A549 (cell line): ENCODE measurements around the gene ODF4. TPM values are rescaled to one million over a fixed set of nuclear protein-coding genes. Genes with fewer than 3 reads are reported as not detected.
"Not testable (repeated sequence)": the region's sequence is repeated elsewhere in the genome, so short reads cannot be mapped to it uniquely, and the experiment has no call there.

Source experiments
- ATAC-seq, 2 experiments: fragments of 200-7000 bp in 1 of 2; fragments of >200 bp in 1 of 2; cut with Nextera tagmentation in 1 of 2; cut with Tn5 transposase in 1 of 2; 3 replicates each; pipeline versions ENCODE4 v1.8.0 to v1.9.1; 2018 to 2020; ENCODE audit warnings: mild to moderate bottlenecking in 1 of 2, moderate library complexity in 1 of 2
- CTCF ChIA-PET: fragments of 300-600 bp; sonication (Branson Sonifier 250); formaldehyde crosslinking; extraction: SDS; loops from one replicate; lab custom pipeline; 2021; ENCODE audit warnings: antibody characterized with exemption, inconsistent platforms; lab: Yijun Ruan, JAX
- POLR2A ChIA-PET: fragments of 350-600 bp; formaldehyde crosslinking; extraction: SDS; loops from one replicate; lab custom pipeline; 2021; ENCODE audit warnings: antibody characterized with exemption, inconsistent platforms; lab: Yijun Ruan, JAX
- DNase-seq, 2 experiments: peaks; one replicate each; pipeline versions ENCODE4 v3.0.0 to v3.0.0-alpha.2; 2011 to 2016; ENCODE audit warnings: low read depth in 1 of 2, low spot score in 1 of 2
- FAIRE-seq: peaks from 2 replicates; lab custom pipeline; 2011; peaks lifted over from hg19 to GRCh38; lab: Jason Lieb, UNC
- H3K27ac ChIP-seq, 2 experiments: fragments of >200 bp; sonication (Bioruptor Twin); formaldehyde crosslinking; 3 replicates each; pipeline ENCODE4 v1.5.1; 2016 to 2017
- H3K4me1 ChIP-seq: fragments of >200 bp; sonication (Bioruptor Twin); formaldehyde crosslinking; 3 replicates; pipeline ENCODE4 v1.6.1; 2016
- H3K4me2 ChIP-seq: fragments of >200 bp; sonication (Bioruptor Twin); formaldehyde crosslinking; 3 replicates; pipeline ENCODE4 v1.6.1; 2016
- H3K4me3 ChIP-seq: fragments of >200 bp; sonication (Bioruptor Twin); formaldehyde crosslinking; 3 replicates; pipeline ENCODE4 v1.5.1; 2016
- H3K9me3 ChIP-seq: fragments of >200 bp; sonication (Bioruptor Twin); formaldehyde crosslinking; 3 replicates; pipeline ENCODE4 v1.6.1; 2016
- CBX8 ChIP-seq: fragments of 200-600 bp; sonication (generic); IDR thresholded peaks from 2 replicates; pipeline ENCODE4 v1.6.1; 2016
- CEBPB ChIP-seq, 2 experiments: fragments of >200 bp in 1 of 2; sonication (Bioruptor Twin) in 1 of 2; formaldehyde crosslinking in 1 of 2; IDR thresholded peaks; 2 replicates each; pipeline ENCODE4 v1.6.1; 2012 to 2016
- CHD2 ChIP-seq: fragments of 150-350 bp; IDR thresholded peaks from 2 replicates; pipeline ENCODE4 v1.6.1; 2014; ENCODE audit warnings: low read length; ENCODE audit not compliant: partially characterized antibody
- CHD4 ChIP-seq: fragments of 200-600 bp; sonication (generic); IDR thresholded peaks from 2 replicates; pipeline ENCODE4 v1.6.1; 2016; ENCODE audit warnings: antibody characterized with exemption, mild to moderate bottlenecking, borderline replicate concordance
- FOSB ChIP-seq: fragments of 250-450 bp; sonication (Bioruptor Pico); IDR thresholded peaks from 2 replicates; pipeline ENCODE4 v1.5.0; 2020; ENCODE audit warnings: mild to moderate bottlenecking, moderate library complexity
- FOXS1 ChIP-seq: fragments of 250-450 bp; sonication (Bioruptor Pico); IDR thresholded peaks from 2 replicates; pipeline ENCODE4 v1.5.0; 2020; ENCODE audit warnings: mild to moderate bottlenecking, moderate library complexity
- HDAC2 ChIP-seq: fragments of 200-600 bp; sonication (generic); IDR thresholded peaks from 2 replicates; pipeline ENCODE4 v1.6.1; 2016
- HOXA7 ChIP-seq: fragments of 250-450 bp; sonication (Bioruptor Pico); IDR thresholded peaks from 2 replicates; pipeline ENCODE4 v1.5.0; 2020; ENCODE audit warnings: mild to moderate bottlenecking, moderate library complexity
- JUN ChIP-seq, 2 experiments: fragments of >200 bp; sonication (Bioruptor Twin); formaldehyde crosslinking; IDR thresholded peaks; 2 replicates in 1 of 2; 3 replicates in 1 of 2; pipeline ENCODE4 v1.6.1; 2016 to 2017
- MYC ChIP-seq: IDR thresholded peaks from 2 replicates; pipeline ENCODE4 v1.6.1; 2012; ENCODE audit warnings: mild to moderate bottlenecking, inconsistent platforms, low read length, improper control_type of control experiment, borderline replicate concordance
- NFE2L2 ChIP-seq: fragments of 150-350 bp; conservative IDR thresholded peaks from 2 replicates; pipeline ENCODE4 v1.6.1; 2014; ENCODE audit warnings: low read length
- PHF8 ChIP-seq: fragments of 200-600 bp; sonication (generic); IDR thresholded peaks from 2 replicates; pipeline ENCODE4 v1.6.1; 2016; ENCODE audit warnings: low read depth, mild to moderate bottlenecking, antibody characterized with exemption, moderate library complexity, borderline replicate concordance
- POLR2A ChIP-seq: IDR thresholded peaks from 2 replicates; pipeline ENCODE4 v1.6.1; 2012; ENCODE audit warnings: mild to moderate bottlenecking, low read length
- RAD21 ChIP-seq, 2 experiments: fragments of >200 bp in 1 of 2; sonication (Bioruptor Twin) in 1 of 2; formaldehyde crosslinking in 1 of 2; IDR thresholded peaks in 1 of 2; conservative IDR thresholded peaks in 1 of 2; 2 replicates in 1 of 2; 3 replicates in 1 of 2; pipeline ENCODE4 v1.6.1; 2012 to 2018; ENCODE audit warnings: inconsistent platforms in 1 of 2
- RARB ChIP-seq: fragments of 250-450 bp; sonication (Bioruptor Pico); IDR thresholded peaks from 2 replicates; pipeline ENCODE4 v1.8.0; 2021; ENCODE audit warnings: mild to moderate bottlenecking, moderate library complexity
- SMC3 ChIP-seq: fragments of >200 bp; sonication (Bioruptor Twin); formaldehyde crosslinking; IDR thresholded peaks from 3 replicates; pipeline ENCODE4 v1.6.1; 2018; ENCODE audit warnings: inconsistent platforms
- TFCP2L1 ChIP-seq: fragments of 250-450 bp; sonication (Bioruptor Pico); IDR thresholded peaks from 2 replicates; pipeline ENCODE4 v1.5.0; 2021; ENCODE audit warnings: mild to moderate bottlenecking
- WGBS: methylation state at CpG from one replicate; pipeline ENCODE4 v1.1.6; 2017; ENCODE audit errors: missing lambda C conversion rate; 5-methylcytosine and 5-hydroxymethylcytosine counted together
- polyA plus RNA-seq, 4 experiments: library from polyadenylated mRNA; depleted of rRNA in 3 of 4; stranded (reverse); fragments of >200 nt; fragmentation: RNase III in 1 of 4; extraction: RNeasy Plus Mini Kit Qiagen cat#74134 plus additional on column Dnase treatment in 1 of 4; gene quantifications; 2 replicates in 3 of 4; 3 replicates in 1 of 4; pipeline ENCODE4 v1.2.3, GENCODE V29; 2011 to 2017
- TF ChIP-seq, protein P1 (sequence below): IDR thresholded peaks from 2 replicates; pipeline ENCODE4 v1.6.1; 2012
- TF ChIP-seq, protein P2 (sequence below): fragments of 450-650 bp; IDR thresholded peaks from 2 replicates; pipeline ENCODE4 v1.6.1; 2014; ENCODE audit warnings: antibody characterized with exemption
- TF ChIP-seq, protein P3 (sequence below): fragments of >200 bp; sonication (Bioruptor Twin); formaldehyde crosslinking; IDR thresholded peaks from 2 replicates; pipeline ENCODE4 v1.6.1; 2016
- TF ChIP-seq, protein P4 (sequence below): fragments of >200 bp; sonication (Bioruptor Twin); formaldehyde crosslinking; IDR thresholded peaks from 3 replicates; pipeline ENCODE4 v1.5.1; 2016
- TF ChIP-seq, protein P5 (sequence below): IDR thresholded peaks from 2 replicates; pipeline ENCODE4 v1.6.1; 2012

Gene ODF4
- polyA plus RNA-seq, 2 of the 4 experiments (the other 2 are of a cell fraction) = not detected

DNA sequence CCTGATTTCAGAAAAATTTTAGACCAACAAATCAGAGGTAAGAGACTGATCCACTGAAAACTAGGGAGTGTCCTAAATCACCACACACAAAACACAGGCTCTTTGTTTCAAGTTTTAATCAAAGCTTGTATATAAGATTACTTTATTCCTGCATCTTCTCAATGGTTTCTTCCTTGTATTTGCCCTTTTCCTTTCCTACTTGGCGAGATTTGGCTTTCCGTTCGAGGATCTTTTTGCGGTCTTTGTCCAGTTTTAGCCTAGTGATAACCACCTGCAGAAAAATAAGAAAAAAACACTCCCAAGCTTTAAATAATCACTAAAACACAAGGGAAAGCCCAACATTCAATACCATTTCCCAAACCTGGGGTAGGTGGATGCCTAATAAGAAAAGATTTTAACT lies 37.8 kb downstream of the ODF4 start:
- POLR2A ChIA-PET = interaction anchor here (0.7 to 2.5 kb wide), 6 partner anchors 16 to 258 kb away, joined by 3 to 10 read pairs (median 4); partner anchors contain the start of genes CTC1, NDEL1 and PFAS
- DNase-seq (no peak), FAIRE-seq (no peak), ATAC-seq (no peak)
- peak overlapping the region; percentile 91 for H3K4me2 ChIP-seq
- peak overlapping the region in 1 of 2 experiments; percentile 93; a peak in 2 of 6 replicates for H3K27ac ChIP-seq
- H3K9me3 ChIP-seq = no peaks in the 10 kb centered on the region
- whole genome bisulfite sequencing = 87% methylated on average over 4 of the region's 4 CpGs
- CTCF ChIA-PET = interaction anchor here (0.6 to 2.2 kb wide), 14 partner anchors 12 to 388 kb away, joined by 3 to 6 read pairs (median 4); partner anchors contain the start of gene BORCS6
- no peak for TF ChIP-seq PHF8
- no peak for TF ChIP-seq HDAC2
- TF ChIP-seq, protein P1, sequence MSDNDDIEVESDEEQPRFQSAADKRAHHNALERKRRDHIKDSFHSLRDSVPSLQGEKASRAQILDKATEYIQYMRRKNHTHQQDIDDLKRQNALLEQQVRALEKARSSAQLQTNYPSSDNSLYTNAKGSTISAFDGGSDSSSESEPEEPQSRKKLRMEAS = no peak
- no peak for TF ChIP-seq RAD21 (conservative IDR thresholded peaks at IDR 0.05 in 1 of 2, IDR thresholded peaks at IDR 0.05 in 1 of 2)
- no peak for TF ChIP-seq CEBPB (IDR thresholded peaks at IDR 0.05)
- TF ChIP-seq MYC = no peak
- TF ChIP-seq JUN (IDR thresholded peaks at IDR 0.05) = no peak
- TF ChIP-seq NFE2L2 = no peak
- no peak for TF ChIP-seq CHD4
- TF ChIP-seq FOXS1 (CRISPR knock-in tag) = no peak
- TF ChIP-seq, protein P2, sequence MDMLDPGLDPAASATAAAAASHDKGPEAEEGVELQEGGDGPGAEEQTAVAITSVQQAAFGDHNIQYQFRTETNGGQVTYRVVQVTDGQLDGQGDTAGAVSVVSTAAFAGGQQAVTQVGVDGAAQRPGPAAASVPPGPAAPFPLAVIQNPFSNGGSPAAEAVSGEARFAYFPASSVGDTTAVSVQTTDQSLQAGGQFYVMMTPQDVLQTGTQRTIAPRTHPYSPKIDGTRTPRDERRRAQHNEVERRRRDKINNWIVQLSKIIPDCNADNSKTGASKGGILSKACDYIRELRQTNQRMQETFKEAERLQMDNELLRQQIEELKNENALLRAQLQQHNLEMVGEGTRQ = no peak
- TF ChIP-seq, protein P3, sequence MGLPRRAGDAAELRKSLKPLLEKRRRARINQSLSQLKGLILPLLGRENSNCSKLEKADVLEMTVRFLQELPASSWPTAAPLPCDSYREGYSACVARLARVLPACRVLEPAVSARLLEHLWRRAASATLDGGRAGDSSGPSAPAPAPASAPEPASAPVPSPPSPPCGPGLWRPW = no peak
- no peak for TF ChIP-seq POLR2A
- no peak for TF ChIP-seq CBX8
- H3K4me3 ChIP-seq = no peak overlapping the region
- H3K4me1 ChIP-seq = peaks cover 57% of the 10 kb centered on the region

DNA sequence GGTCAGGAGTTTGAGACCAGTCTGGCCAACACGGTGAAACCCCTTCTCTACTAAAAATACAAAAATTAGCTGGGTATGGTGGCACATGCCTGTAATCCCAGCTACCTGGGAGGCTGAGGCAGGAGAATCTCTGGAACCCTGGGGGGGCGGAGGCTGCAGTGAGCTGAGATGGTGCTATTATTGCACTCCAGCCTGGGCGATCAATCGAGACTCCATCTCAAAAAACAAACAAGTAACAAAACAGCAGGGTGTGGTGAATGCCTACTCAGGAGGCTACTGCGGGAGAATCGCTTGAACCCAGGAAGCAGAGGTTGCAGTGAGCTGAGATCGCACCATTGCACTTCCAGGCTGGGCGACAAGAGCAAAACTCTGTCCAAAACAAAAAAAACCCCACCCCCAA lies 38.5 kb downstream of the ODF4 start:
- H3K27ac ChIP-seq, H3K9me3 ChIP-seq, ATAC-seq, FAIRE-seq, POLR2A ChIA-PET, H3K4me3 ChIP-seq, DNase-seq: not testable (repeated sequence)
- H3K4me1 ChIP-seq = peaks cover 57% of the 10 kb centered on the region
- H3K4me2 ChIP-seq = peak overlapping the region; percentile 95; the same call in 2 of the 3 replicates
- CTCF ChIA-PET = interaction anchor here (1.2 to 2.2 kb wide), 2 partner anchors 18 to 368 kb away, joined by 4 to 5 read pairs; no protein-coding TSS in a partner anchor
- 75% methylated on average over 8 of the region's 8 CpGs for WGBS

DNA sequence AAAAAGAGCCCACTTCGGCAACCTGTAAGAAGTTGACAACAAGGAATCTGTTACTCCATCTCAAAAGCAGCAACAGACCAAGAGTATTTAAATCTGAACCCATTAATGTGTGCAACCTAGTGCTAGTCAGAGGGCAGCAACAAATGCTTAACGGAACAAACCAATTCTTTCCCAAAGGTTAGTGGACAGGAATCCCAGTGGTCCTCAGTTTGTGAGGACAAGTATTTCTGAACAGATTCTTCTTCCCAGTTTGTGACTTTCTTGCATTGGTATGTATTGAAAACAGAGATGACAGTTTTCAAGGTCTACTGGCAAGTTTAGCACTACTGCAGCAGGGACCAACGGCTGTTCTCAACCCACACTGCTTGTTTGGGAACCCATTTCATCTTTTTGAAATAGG lies 40.4 kb downstream of the ODF4 start:
- Histone ChIP-seq H3K9me3 (no peaks in the 10 kb centered on the region), H3K27ac (peak overlapping the region in 1 of 2 experiments; percentile 99; a peak in 1 of 6 replicates), H3K4me3 (peak overlapping the region; percentile 97; the same call in 2 of the 3 replicates), H3K4me1 (peaks cover 65% of the 10 kb centered on the region), H3K4me2 (peak overlapping the region; percentile 95)
- ATAC-seq = no peak
- WGBS = 49% methylated on average over 3 of the region's 3 CpGs
- TF ChIP-seq, protein P4, sequence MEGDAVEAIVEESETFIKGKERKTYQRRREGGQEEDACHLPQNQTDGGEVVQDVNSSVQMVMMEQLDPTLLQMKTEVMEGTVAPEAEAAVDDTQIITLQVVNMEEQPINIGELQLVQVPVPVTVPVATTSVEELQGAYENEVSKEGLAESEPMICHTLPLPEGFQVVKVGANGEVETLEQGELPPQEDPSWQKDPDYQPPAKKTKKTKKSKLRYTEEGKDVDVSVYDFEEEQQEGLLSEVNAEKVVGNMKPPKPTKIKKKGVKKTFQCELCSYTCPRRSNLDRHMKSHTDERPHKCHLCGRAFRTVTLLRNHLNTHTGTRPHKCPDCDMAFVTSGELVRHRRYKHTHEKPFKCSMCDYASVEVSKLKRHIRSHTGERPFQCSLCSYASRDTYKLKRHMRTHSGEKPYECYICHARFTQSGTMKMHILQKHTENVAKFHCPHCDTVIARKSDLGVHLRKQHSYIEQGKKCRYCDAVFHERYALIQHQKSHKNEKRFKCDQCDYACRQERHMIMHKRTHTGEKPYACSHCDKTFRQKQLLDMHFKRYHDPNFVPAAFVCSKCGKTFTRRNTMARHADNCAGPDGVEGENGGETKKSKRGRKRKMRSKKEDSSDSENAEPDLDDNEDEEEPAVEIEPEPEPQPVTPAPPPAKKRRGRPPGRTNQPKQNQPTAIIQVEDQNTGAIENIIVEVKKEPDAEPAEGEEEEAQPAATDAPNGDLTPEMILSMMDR = no peak
- TF ChIP-seq, protein P5, sequence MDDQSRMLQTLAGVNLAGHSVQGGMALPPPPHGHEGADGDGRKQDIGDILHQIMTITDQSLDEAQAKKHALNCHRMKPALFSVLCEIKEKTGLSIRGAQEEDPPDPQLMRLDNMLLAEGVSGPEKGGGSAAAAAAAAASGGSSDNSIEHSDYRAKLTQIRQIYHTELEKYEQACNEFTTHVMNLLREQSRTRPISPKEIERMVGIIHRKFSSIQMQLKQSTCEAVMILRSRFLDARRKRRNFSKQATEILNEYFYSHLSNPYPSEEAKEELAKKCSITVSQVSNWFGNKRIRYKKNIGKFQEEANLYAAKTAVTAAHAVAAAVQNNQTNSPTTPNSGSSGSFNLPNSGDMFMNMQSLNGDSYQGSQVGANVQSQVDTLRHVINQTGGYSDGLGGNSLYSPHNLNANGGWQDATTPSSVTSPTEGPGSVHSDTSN = no peak
- TF ChIP-seq TFCP2L1 (CRISPR knock-in tag) (peak; percentile 46; the same call in 1 of the 2 replicates), CHD2 (no peak), RARB (CRISPR knock-in tag) (no peak), HOXA7 (CRISPR knock-in tag) (peak; percentile 68; the same call in 1 of the 2 replicates), FOSB (peak; percentile 62; the same call in 1 of the 2 replicates), SMC3 (no peak)
- TF ChIP-seq, all 56 proteins: peak for 3
- DNase-seq (no peak), FAIRE-seq (no peak)
- POLR2A ChIA-PET = no interaction called here
- CTCF ChIA-PET = no interaction called here
